ENCODE measurements around the gene CAMK1G.

The CAMK1G gene

GRCh38 chr1:209652873-209653401 is 69.4 kb downstream of the CAMK1G start:
- Histone ChIP-seq H3K27ac (ENCODE audit: low read depth, low read length) (no peak overlapping the region), H3K79me2 (ENCODE audit: control insufficient read depth, insufficient read depth, low read length, unreplicated experiment) (no peaks in the 10 kb centered on the region), H3K4me3 (ENCODE audit: low read depth, low read length) (no peak overlapping the region), H3K4me1 (ENCODE audit: control insufficient read depth, insufficient read depth, low read length, unreplicated experiment) (peaks cover 41% of the 10 kb centered on the region), H3K36me3 (ENCODE audit: insufficient read depth, low read length) (no peaks in the 10 kb centered on the region), H2AFZ (ENCODE audit: low read length, unreplicated experiment) (no peak overlapping the region), H3K27me3 (ENCODE audit: insufficient read depth, low read length) (no peaks in the 10 kb centered on the region)

- Histone ChIP-seq H3K27me3 (ENCODE audit: insufficient read depth, low read length) (no peaks in the 10 kb centered on the region), H2AFZ (ENCODE audit: low read length, unreplicated experiment) (no peak overlapping the region), H3K79me2 (ENCODE audit: control insufficient read depth, insufficient read depth, low read length, unreplicated experiment) (no peaks in the 10 kb centered on the region), H3K27ac (ENCODE audit: low read depth, low read length) (no peak overlapping the region), H3K36me3 (ENCODE audit: insufficient read depth, low read length) (no peaks in the 10 kb centered on the region), H3K4me1 (ENCODE audit: control insufficient read depth, insufficient read depth, low read length, unreplicated experiment) (peaks cover 32% of the 10 kb centered on the region), H3K4me3 (ENCODE audit: low read depth, low read length) (no peak overlapping the region)
Measured at GRCh38 chr1:209653915-209654351, 70.4 kb downstream of the CAMK1G start.

- Histone ChIP-seq H3K79me2 (ENCODE audit: control insufficient read depth, insufficient read depth, low read length, unreplicated experiment) (no peaks in the 10 kb centered on the region), H3K27ac (ENCODE audit: low read depth, low read length) (no peak overlapping the region), H3K4me3 (ENCODE audit: low read depth, low read length) (no peak overlapping the region), H3K27me3 (ENCODE audit: insufficient read depth, low read length) (no peaks in the 10 kb centered on the region), H2AFZ (ENCODE audit: low read length, unreplicated experiment) (no peak overlapping the region), H3K36me3 (ENCODE audit: insufficient read depth, low read length) (no peaks in the 10 kb centered on the region), H3K4me1 (ENCODE audit: control insufficient read depth, insufficient read depth, low read length, unreplicated experiment) (peaks cover 18% of the 10 kb centered on the region)
Measured at GRCh38 chr1:209655411-209656231, 72.1 kb downstream of the CAMK1G start.

GRCh38 chr1:209657140-209657879 is 73.8 kb downstream of the CAMK1G start:
- Histone ChIP-seq H3K4me1 (ENCODE audit: control insufficient read depth, insufficient read depth, low read length, unreplicated experiment) (peaks cover 8% of the 10 kb centered on the region), H3K79me2 (ENCODE audit: control insufficient read depth, insufficient read depth, low read length, unreplicated experiment) (no peaks in the 10 kb centered on the region), H3K27ac (ENCODE audit: low read depth, low read length) (no peak overlapping the region)

DNA sequence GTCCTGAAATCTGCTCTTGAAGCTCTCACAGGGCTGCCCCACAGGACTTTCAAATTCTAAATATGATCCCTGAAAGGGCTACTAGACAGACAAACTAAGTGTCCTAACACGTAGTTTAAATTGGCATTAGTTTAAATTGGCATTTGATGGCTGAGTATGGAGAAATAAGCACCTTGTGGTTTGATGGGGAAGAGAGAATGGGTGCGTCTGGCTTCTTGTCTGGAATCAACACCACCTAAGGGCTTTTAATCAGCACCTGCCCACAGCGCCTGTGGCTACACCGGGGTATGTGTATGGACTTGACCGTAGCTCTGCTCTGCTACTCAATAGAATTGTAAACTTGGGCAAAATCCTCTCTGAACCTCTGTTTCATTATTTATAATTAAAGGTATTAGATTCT is 74.4 kb downstream of the CAMK1G start:
- H3K27ac ChIP-seq (ENCODE audit: low read depth, low read length), result no peak overlapping the region
- H3K36me3 ChIP-seq (ENCODE audit: insufficient read depth, low read length), result no peaks in the 10 kb centered on the region
- no peak overlapping the region for H2AFZ ChIP-seq (ENCODE audit: low read length, unreplicated experiment)
- H3K27me3 ChIP-seq (ENCODE audit: insufficient read depth, low read length), result no peaks in the 10 kb centered on the region
- H3K4me3 ChIP-seq (ENCODE audit: low read depth, low read length), result no peak overlapping the region
- H3K4me1 ChIP-seq (ENCODE audit: control insufficient read depth, insufficient read depth, low read length, unreplicated experiment), result peaks cover 5% of the 10 kb centered on the region
- no peaks in the 10 kb centered on the region for H3K79me2 ChIP-seq (ENCODE audit: control insufficient read depth, insufficient read depth, low read length, unreplicated experiment)

More at GRCh38 chr1:209657140-209657879, 73.8 kb downstream of the CAMK1G start:
- H3K27me3 ChIP-seq (ENCODE audit: insufficient read depth, low read length), result no peaks in the 10 kb centered on the region
- no peak overlapping the region for H3K4me3 ChIP-seq (ENCODE audit: low read depth, low read length)
- H3K36me3 ChIP-seq (ENCODE audit: insufficient read depth, low read length), result no peaks in the 10 kb centered on the region
- no peak overlapping the region for H2AFZ ChIP-seq (ENCODE audit: low read length, unreplicated experiment)

DNA sequence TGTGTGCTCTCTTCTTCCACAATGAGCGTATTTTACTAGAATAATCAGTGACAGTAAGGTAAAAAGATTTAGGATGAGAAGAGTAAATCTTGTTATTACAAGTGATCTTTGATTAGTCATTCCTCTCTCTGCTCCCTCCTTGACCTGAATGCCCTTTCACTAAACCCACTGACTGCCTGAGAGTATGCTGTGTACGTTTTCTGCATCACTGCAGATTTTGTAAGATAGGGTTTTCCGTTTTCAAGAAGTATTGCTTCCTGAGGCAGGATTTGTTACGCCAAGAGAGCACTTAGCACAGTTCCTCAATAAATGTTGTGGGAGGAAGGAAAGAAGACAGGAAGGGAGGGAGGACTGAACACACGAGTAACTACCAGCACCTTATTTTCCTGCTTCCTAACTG is 76.4 kb downstream of the CAMK1G start:
- no peaks in the 10 kb centered on the region for H3K79me2 ChIP-seq (ENCODE audit: control insufficient read depth, insufficient read depth, low read length, unreplicated experiment)
- no peak overlapping the region for H2AFZ ChIP-seq (ENCODE audit: low read length, unreplicated experiment)
- H3K27me3 ChIP-seq (ENCODE audit: insufficient read depth, low read length), result no peaks in the 10 kb centered on the region
- no peak overlapping the region for H3K27ac ChIP-seq (ENCODE audit: low read depth, low read length)
- H3K4me1 ChIP-seq (ENCODE audit: control insufficient read depth, insufficient read depth, low read length, unreplicated experiment), result peaks cover 3% of the 10 kb centered on the region
- H3K36me3 ChIP-seq (ENCODE audit: insufficient read depth, low read length), result no peaks in the 10 kb centered on the region
- no peak overlapping the region for H3K4me3 ChIP-seq (ENCODE audit: low read depth, low read length)

GRCh38 chr1:209661071-209661470 is 77.6 kb downstream of the CAMK1G start:
- Histone ChIP-seq H3K79me2 (ENCODE audit: control insufficient read depth, insufficient read depth, low read length, unreplicated experiment) (no peaks in the 10 kb centered on the region), H3K27me3 (ENCODE audit: insufficient read depth, low read length) (no peaks in the 10 kb centered on the region), H3K27ac (ENCODE audit: low read depth, low read length) (no peak overlapping the region), H3K4me3 (ENCODE audit: low read depth, low read length) (no peak overlapping the region), H3K36me3 (ENCODE audit: insufficient read depth, low read length) (no peaks in the 10 kb centered on the region), H2AFZ (ENCODE audit: low read length, unreplicated experiment) (no peak overlapping the region), H3K4me1 (ENCODE audit: control insufficient read depth, insufficient read depth, low read length, unreplicated experiment) (peaks cover 3% of the 10 kb centered on the region)

GRCh38 chr1:209662879-209663327 is 79.4 kb downstream of the CAMK1G start:
- no peak overlapping the region for H2AFZ ChIP-seq (ENCODE audit: low read length, unreplicated experiment)
- H3K79me2 ChIP-seq (ENCODE audit: control insufficient read depth, insufficient read depth, low read length, unreplicated experiment), result no peaks in the 10 kb centered on the region
- H3K27me3 ChIP-seq (ENCODE audit: insufficient read depth, low read length), result no peaks in the 10 kb centered on the region
- no peak overlapping the region for H3K4me3 ChIP-seq (ENCODE audit: low read depth, low read length)
- H3K36me3 ChIP-seq (ENCODE audit: insufficient read depth, low read length), result no peaks in the 10 kb centered on the region
- H3K27ac ChIP-seq (ENCODE audit: low read depth, low read length), result no peak overlapping the region
- H3K4me1 ChIP-seq (ENCODE audit: control insufficient read depth, insufficient read depth, low read length, unreplicated experiment), result peaks cover 3% of the 10 kb centered on the region
